A549 (cell line): ENCODE data around the gene AAMP.

Experiments
- CHD2 ChIP-seq: fragments of 150-350 bp; IDR thresholded peaks from 2 replicates; pipeline ENCODE4 v1.6.1; 2014; ENCODE audit warnings: low read length; ENCODE audit not compliant: partially characterized antibody
- CTCF ChIP-seq: fragments of >200 bp; sonication (Bioruptor Twin); formaldehyde crosslinking; IDR thresholded peaks from 3 replicates; pipeline ENCODE4 v1.5.1; 2016
- ELK1 ChIP-seq: fragments of 150-350 bp; IDR thresholded peaks from 2 replicates; pipeline ENCODE4 v1.6.1; 2014; ENCODE audit warnings: low read depth, mild to moderate bottlenecking, low read length
- HOXB5 ChIP-seq: fragments of 250-450 bp; sonication (Bioruptor Pico); IDR thresholded peaks from 2 replicates; pipeline ENCODE4 v1.5.0; 2020; ENCODE audit warnings: mild to moderate bottlenecking, moderate library complexity
- MAX ChIP-seq: IDR thresholded peaks from 2 replicates; pipeline ENCODE4 v1.6.1; 2012
- SMC3 ChIP-seq: fragments of >200 bp; sonication (Bioruptor Twin); formaldehyde crosslinking; IDR thresholded peaks from 3 replicates; pipeline ENCODE4 v1.6.1; 2018; ENCODE audit warnings: inconsistent platforms

GRCh38 chr2:218296200-218296599 lies 26.3 kb upstream of the AAMP start:
- TF ChIP-seq CTCF (no peak), MAX (no peak), CHD2 (no peak), HOXB5 (CRISPR knock-in tag) (no peak), SMC3 (no peak), ELK1 (no peak)
